Endothelial cell of umbilical vein (primary cell): ENCODE results near the gene OXTR. TPM values are rescaled to one million over a fixed set of nuclear protein-coding genes. Genes with fewer than 3 reads are reported as not detected.

Experiments used
- BruUV-seq: library from RNA; stranded (reverse); fragments of 400-500 nt; replicated peaks from 2 replicates; lab custom pipeline; 2021; lab: Mats Ljungman, UMichigan
- CTCF ChIA-PET: fragments of 300-600, 350-600 bp; sonication (Branson Sonifier 250); formaldehyde crosslinking; loops from one replicate; lab custom pipeline; 2021; ENCODE audit warnings: antibody characterized with exemption, inconsistent platforms; lab: Charles Lee
- POLR2A ChIA-PET: fragments of 300-600, 350-600 bp; sonication (Branson Sonifier 250); formaldehyde crosslinking; loops from one replicate; lab custom pipeline; 2021; ENCODE audit warnings: antibody characterized with exemption, inconsistent platforms; lab: Charles Lee
- DNase-seq: peaks from one replicate; pipeline ENCODE4 v3.0.0-alpha.2; 2011; ENCODE audit warnings: low read depth, low spot score
- FAIRE-seq: peaks from 2 replicates; lab custom pipeline; 2011; peaks lifted over from hg19 to GRCh38; lab: Jason Lieb, UNC
- H2AFZ ChIP-seq: 2 replicates; pipeline ENCODE4 v1.6.0; 2012; ENCODE audit warnings: low read depth, low read length, control low read depth, inconsistent platforms
- H3K27ac ChIP-seq: 2 replicates; pipeline ENCODE4 v1.5.1; 2011; ENCODE audit warnings: low read depth, mild to moderate bottlenecking, control low read depth, low read length, moderate library complexity; ENCODE audit not compliant: insufficient read depth
- H3K27me3 ChIP-seq, 2 experiments: 2 replicates each; pipeline versions ENCODE4 v1.6.0 to v1.6.1; 2011; ENCODE audit warnings: low read length in 2 of 2, mixed read lengths in 1 of 2; ENCODE audit not compliant: control insufficient read depth in 2 of 2, insufficient read depth in 2 of 2
- H3K36me3 ChIP-seq, 2 experiments: 2 replicates in 1 of 2; 3 replicates in 1 of 2; pipeline ENCODE4 v1.5.1; 2011; ENCODE audit warnings: low read length in 2 of 2, mild to moderate bottlenecking in 1 of 2, moderate library complexity in 1 of 2; ENCODE audit not compliant: control insufficient read depth in 2 of 2, insufficient read depth in 2 of 2; ENCODE audit errors: extremely low read depth in 1 of 2
- H3K4me1 ChIP-seq: 3 replicates; pipeline ENCODE4 v1.5.1; 2011; ENCODE audit warnings: mild to moderate bottlenecking, low read length; ENCODE audit not compliant: control insufficient read depth, insufficient read depth; ENCODE audit errors: extremely low read depth
- H3K4me2 ChIP-seq: 2 replicates; pipeline ENCODE4 v1.6.1; 2011; ENCODE audit warnings: low read length, control low read depth, mixed read lengths; ENCODE audit not compliant: insufficient read depth
- H3K4me3 ChIP-seq, 3 experiments: fragments of 200-600 bp in 1 of 3; sonication (generic), shearing (Covaris generic) in 1 of 3; replicated peaks in 1 of 3; 2 replicates each; pipeline ENCODE4 v1.5.1; 2011 to 2016; ENCODE audit warnings: control low read depth in 3 of 3, low read length in 3 of 3, mild to moderate bottlenecking in 2 of 3, inconsistent platforms in 1 of 3, low read depth in 1 of 3, moderate library complexity in 1 of 3; ENCODE audit not compliant: insufficient read depth in 1 of 3
- H3K79me2 ChIP-seq: 2 replicates; pipeline ENCODE4 v1.6.0; 2012; ENCODE audit warnings: low read length, inconsistent platforms; ENCODE audit not compliant: control insufficient read depth, insufficient read depth
- H3K9ac ChIP-seq: replicated peaks from 2 replicates; pipeline ENCODE3; 2011; ENCODE audit warnings: low read length, control low read depth; ENCODE audit not compliant: insufficient read depth; ENCODE audit errors: extremely low read depth
- H3K9me1 ChIP-seq: replicated peaks from 3 replicates; pipeline ENCODE4 v1.6.0; 2011; ENCODE audit warnings: mild to moderate bottlenecking, low read length; ENCODE audit not compliant: control insufficient read depth, insufficient read depth; ENCODE audit errors: extremely low read depth
- H3K9me3 ChIP-seq: replicated peaks from 2 replicates; pipeline ENCODE4 v1.5.1; 2012; ENCODE audit warnings: low read length, inconsistent platforms; ENCODE audit not compliant: control insufficient read depth, insufficient read depth
- H4K20me1 ChIP-seq: replicated peaks from 2 replicates; pipeline ENCODE3; 2011; ENCODE audit warnings: mild to moderate bottlenecking, low read length; ENCODE audit not compliant: control insufficient read depth, insufficient read depth; ENCODE audit errors: extremely low read depth
- EZH2 ChIP-seq: IDR thresholded peaks from 2 replicates; pipeline ENCODE4 v1.6.1; 2012; ENCODE audit warnings: borderline replicate concordance, low read depth, mild to moderate bottlenecking, moderate library complexity, low read length, inconsistent platforms; ENCODE audit not compliant: severe bottlenecking
- FOS ChIP-seq: IDR thresholded peaks from 2 replicates; pipeline ENCODE4 v1.6.1; 2011; ENCODE audit warnings: mild to moderate bottlenecking, low read length, moderate library complexity, borderline replicate concordance; ENCODE audit not compliant: insufficient read depth
- GATA2 ChIP-seq: IDR thresholded peaks from 2 replicates; pipeline ENCODE4 v1.7.0; 2011; ENCODE audit warnings: low read depth, mild to moderate bottlenecking, moderate library complexity, mixed read lengths, low read length; ENCODE audit not compliant: insufficient read length, insufficient read depth
- JUN ChIP-seq: IDR thresholded peaks from 2 replicates; pipeline ENCODE4 v1.6.1; 2011; ENCODE audit warnings: borderline replicate concordance, low read depth; ENCODE audit not compliant: insufficient read length, insufficient read depth
- MYC ChIP-seq: IDR thresholded peaks from one replicate; pipeline ENCODE4 v1.6.1; 2011; ENCODE audit warnings: mild to moderate bottlenecking, low read depth, low read length
- POLR2A ChIP-seq: IDR thresholded peaks from 2 replicates; pipeline ENCODE4 v1.6.1; 2012; ENCODE audit warnings: low read depth, mild to moderate bottlenecking, control low read depth, low read length
- dilution Hi-C: fragments of 300-500 bp; cut with MboI; formaldehyde crosslinking; loops from one replicate; pipeline ENCODE4 v1.15.0; 2019; ENCODE audit warnings: low sequenced_read_pairs; ENCODE audit not compliant: extremely low pct_ligation_motif_present
- intact Hi-C: fragments of 100-400 bp; cut with micrococcal nuclease; formaldehyde crosslinking; loops from one replicate; pipeline ENCODE4 v1.10.0; 2022
- polyA plus RNA-seq, 4 experiments: library from polyadenylated mRNA; depleted of rRNA in 3 of 4; stranded (reverse) in 3 of 4; unstranded in 1 of 4; fragments of >200 nt; gene quantifications; 2 replicates each; pipeline versions ENCODE4 v1.2.1 to v1.2.3, GENCODE V29; 2011 to 2012; ENCODE audit warnings: missing spikeins in 1 of 4
- total RNA-seq: library from RNA; stranded (reverse); gene quantifications from 2 replicates; pipeline ENCODE4 v1.2.3, GENCODE V29; 2021
- TF ChIP-seq, protein P1 (sequence below): IDR thresholded peaks from 2 replicates; pipeline ENCODE4 v1.6.1; 2011; ENCODE audit not compliant: insufficient read depth, insufficient read length

Gene OXTR
- total and polyA plus RNA-seq, 2 donors (not counting 3 experiments of a cell fraction or from before 2014, with no cell fraction given), result 0.12 to 0.40 TPM

DNA sequence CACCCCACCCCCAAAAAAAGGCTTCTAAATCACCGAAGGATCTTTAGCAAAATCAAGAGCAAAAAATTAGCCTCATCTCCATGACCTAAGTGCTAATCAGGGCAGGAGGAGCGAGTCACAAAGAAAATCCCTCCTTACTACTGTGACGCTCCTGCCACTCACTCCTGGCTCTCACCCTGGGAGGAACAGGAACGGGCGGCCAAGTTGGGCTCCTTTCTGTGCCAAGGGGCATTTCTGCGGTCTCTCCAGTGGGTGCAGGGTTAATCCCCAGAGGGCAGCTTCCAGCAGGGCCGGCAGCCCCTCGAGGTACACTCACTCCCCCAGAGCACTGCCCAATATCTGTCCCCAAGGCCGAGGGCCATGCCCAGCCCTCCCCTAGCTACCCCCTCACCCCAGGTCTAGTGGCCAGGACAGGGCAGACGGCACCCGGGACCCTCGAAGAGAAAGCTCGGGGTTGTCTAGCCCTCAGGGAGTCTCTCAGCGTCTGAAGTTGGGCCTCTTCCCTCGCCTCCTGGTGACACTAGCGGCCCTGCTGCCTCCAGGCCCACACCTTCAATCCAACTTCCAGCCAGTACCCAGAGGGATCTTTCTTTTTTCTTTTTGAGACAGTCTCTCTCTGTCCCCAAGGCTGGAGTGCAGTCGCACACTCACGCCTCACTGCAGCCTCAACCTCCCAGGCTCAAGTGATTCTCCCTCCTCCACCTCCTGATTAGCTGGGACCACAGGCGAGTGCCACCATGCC, 35.1 kb downstream of the OXTR start:
- TF ChIP-seq JUN (no peak), POLR2A (no peak), FOS (no peak), EZH2 (no peak)
- TF ChIP-seq, protein P1, sequence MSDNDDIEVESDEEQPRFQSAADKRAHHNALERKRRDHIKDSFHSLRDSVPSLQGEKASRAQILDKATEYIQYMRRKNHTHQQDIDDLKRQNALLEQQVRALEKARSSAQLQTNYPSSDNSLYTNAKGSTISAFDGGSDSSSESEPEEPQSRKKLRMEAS, result no peak
- no peak for FAIRE-seq
- BruUV-seq, result no TSS peak
- intact Hi-C loops, result no loop called here
- dilution Hi-C loops, result no loop called here
- Histone ChIP-seq H3K9ac (no peak overlapping the region), H3K9me1 (no peaks in the 10 kb centered on the region), H3K9me3 (no peaks in the 10 kb centered on the region), H3K4me2 (no peak overlapping the region), H3K79me2 (no peaks in the 10 kb centered on the region), H2AFZ (no peak overlapping the region), H3K27ac (no peak overlapping the region), H3K36me3 (no peaks in the 10 kb centered on the region), H3K4me3 (no peak overlapping the region), H3K4me1 (no peaks in the 10 kb centered on the region), H3K27me3 (no peaks in the 10 kb centered on the region), H4K20me1 (no peaks in the 10 kb centered on the region)
- no peak for DNase-seq
- POLR2A ChIA-PET, result no interaction called here
- CTCF ChIA-PET, result no interaction called here

DNA sequence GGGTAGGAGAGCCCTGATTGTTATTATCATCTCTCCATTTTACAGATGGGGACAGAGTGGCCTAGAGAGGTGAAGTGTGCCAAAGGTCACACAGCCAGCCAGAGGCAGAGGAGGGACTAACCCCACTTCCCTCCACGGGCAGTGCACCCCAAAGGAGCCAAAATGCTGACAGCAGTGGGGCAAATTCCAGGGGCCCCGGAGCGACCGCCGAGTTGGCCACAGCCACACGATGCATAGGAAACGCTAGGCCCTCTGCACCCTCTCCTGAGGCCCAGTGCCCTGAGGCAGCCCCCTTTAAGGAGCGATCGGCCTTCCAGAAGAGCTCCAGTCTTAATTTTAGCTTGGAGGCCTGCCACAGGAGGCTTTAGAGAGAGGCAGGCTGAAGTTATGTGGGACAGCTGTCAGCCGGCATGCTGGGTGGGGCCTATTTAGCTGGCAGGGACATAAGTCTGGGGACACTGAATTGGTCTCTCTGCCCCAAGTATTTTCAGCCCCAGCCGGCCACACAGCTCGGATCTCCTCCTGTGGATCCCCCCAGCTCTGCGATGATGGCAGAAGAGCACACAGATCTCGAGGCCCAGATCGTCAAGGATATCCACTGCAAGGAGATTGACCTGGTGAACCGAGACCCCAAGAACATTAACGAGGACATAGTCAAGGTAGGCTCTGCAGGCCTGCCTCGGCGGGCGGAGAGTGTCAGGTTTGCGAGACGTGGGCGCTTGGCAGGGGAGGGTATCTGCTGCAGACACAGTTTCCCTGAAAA, 35.9 kb downstream of the OXTR start, which contains the start of gene CAV3:
TSS of gene CAV3 (plus strand) at position 471 of the 763 bp plus-strand sequence. CDS start at position 546, 75 bp downstream.
- H3K9me1 ChIP-seq, result no peaks in the 10 kb centered on the region
- no peaks in the 10 kb centered on the region for H3K36me3 ChIP-seq
- H3K9me3 ChIP-seq, result no peaks in the 10 kb centered on the region
- H3K9ac ChIP-seq, result no peak within 1 kb of the TSS
- no peaks in the 10 kb centered on the region for H3K79me2 ChIP-seq
- H3K4me1 ChIP-seq, result no peaks in the 10 kb centered on the region
- ChIA-PET CTCF (no interaction called here), POLR2A (no interaction called here)
- H3K4me3 ChIP-seq, result no peak within 1 kb of the TSS
- dilution Hi-C loops, result no loop called here
- intact Hi-C loops, result no loop called here
- no peak for TF ChIP-seq FOS
- TF ChIP-seq MYC, result no peak
- TF ChIP-seq GATA2, result no peak
- no peak within 1 kb of the TSS for H3K4me2 ChIP-seq
- DNase-seq (no peak), FAIRE-seq (no peak)
- no peaks in the 10 kb centered on the region for H4K20me1 ChIP-seq
- BruUV-seq, result no TSS peak
- H3K27ac ChIP-seq, result no peak within 1 kb of the TSS
- H3K27me3 ChIP-seq, result no peaks in the 10 kb centered on the region
- H2AFZ ChIP-seq, result no peak within 1 kb of the TSS
